ENCODE data around the gene TAF11L4. TPM values are rescaled to one million over a fixed set of nuclear protein-coding genes. Genes with fewer than 3 reads are reported as not detected.

Gene TAF11L4
- not detected for total RNA-seq

DNA sequence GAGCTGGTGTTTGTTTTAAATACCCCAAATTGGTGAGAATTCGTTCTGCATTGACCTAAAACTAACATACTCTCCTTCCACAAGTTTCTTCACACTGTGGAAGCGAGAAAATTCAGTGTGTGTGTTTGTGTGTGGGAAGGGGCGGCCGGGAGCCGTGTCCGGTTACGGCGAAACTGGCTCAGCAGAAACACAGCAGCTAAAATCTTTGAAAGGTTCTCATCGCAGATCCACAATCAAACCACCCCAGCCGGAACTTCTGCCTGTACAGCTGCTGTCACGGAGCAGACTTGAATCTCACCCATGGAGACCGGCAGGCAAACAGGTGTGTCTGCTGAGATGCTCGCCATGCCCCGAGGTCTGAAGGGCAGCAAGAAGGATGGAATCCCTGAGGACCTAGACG lies at the start of gene TAF11L4:
Gene TAF11L4 (plus strand): TSS at position 301 of the 400 bp plus-strand sequence.

DNA sequence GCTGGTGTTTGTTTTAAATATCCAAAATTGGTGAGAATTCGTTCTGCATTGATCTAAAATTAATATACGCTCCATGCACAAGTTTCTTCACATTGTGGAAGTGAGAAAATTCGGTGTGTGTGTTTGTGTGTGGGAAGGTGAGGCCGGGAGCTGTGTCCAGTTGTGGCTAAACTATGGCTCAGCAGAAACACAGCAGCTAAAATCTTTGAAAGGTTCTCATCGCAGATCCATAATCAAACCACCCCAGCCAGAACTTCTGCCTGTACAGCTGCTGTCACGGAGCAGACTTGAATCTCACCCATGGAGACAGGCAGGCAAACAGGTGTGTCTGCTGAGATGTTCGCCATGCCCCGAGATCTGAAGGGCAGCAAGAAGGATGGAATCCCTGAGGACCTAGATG lies 23.7 kb upstream of the TAF11L4 start, which contains the start of gene TAF11L2:
Gene TAF11L2 (plus strand): TSS at position 301 of the 400 bp plus-strand sequence.

DNA sequence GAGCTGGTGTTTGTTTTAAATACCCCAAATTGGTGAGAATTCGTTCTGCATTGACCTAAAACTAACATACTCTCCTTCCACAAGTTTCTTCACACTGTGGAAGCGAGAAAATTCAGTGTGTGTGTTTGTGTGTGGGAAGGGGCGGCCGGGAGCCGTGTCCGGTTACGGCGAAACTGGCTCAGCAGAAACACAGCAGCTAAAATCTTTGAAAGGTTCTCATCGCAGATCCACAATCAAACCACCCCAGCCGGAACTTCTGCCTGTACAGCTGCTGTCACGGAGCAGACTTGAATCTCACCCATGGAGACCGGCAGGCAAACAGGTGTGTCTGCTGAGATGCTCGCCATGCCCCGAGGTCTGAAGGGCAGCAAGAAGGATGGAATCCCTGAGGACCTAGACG lies 3.5 kb upstream of the TAF11L4 start, which contains the start of gene TAF11L3:
Gene TAF11L3 (plus strand): TSS at position 301 of the 400 bp plus-strand sequence.

DNA sequence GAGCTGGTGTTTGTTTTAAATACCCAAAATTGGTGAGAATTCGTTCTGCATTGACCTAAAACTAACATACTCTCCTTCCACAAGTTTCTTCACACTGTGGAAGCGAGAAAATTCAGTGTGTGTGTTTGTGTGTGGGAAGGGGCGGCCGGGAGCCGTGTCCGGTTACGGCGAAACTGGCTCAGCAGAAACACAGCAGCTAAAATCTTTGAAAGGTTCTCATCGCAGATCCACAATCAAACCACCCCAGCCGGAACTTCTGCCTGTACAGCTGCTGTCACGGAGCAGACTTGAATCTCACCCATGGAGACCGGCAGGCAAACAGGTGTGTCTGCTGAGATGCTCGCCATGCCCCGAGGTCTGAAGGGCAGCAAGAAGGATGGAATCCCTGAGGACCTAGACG lies 3.3 kb downstream of the TAF11L4 start, which contains the start of gene TAF11L5:
Gene TAF11L5 (plus strand): TSS at position 301 of the 400 bp plus-strand sequence.

DNA sequence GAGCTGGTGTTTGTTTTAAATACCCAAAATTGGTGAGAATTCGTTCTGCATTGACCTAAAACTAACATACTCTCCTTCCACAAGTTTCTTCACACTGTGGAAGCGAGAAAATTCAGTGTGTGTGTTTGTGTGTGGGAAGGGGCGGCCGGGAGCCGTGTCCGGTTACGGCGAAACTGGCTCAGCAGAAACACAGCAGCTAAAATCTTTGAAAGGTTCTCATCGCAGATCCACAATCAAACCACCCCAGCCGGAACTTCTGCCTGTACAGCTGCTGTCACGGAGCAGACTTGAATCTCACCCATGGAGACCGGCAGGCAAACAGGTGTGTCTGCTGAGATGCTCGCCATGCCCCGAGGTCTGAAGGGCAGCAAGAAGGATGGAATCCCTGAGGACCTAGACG lies 6.8 kb downstream of the TAF11L4 start, which contains the start of gene TAF11L6:
Gene TAF11L6 (plus strand): TSS at position 301 of the 400 bp plus-strand sequence.

Small RNAs within 50 kb of the gene (small RNA-seq; reads per million reads assigned to genes)
- 0 reads per million in 2 donors for gene AC106774.3

Other genes with a start within 250 kb of the TAF11L4 start
- not detected for gene TAF11L2, start 23.6 kb upstream of the TAF11L4 start, total RNA-seq
- not detected for gene TAF11L3, start 3.4 kb upstream of the TAF11L4 start, total RNA-seq
- gene TAF11L5, start 3.4 kb downstream of the TAF11L4 start, total RNA-seq: not detected
- not detected for gene TAF11L6, start 6.9 kb downstream of the TAF11L4 start, total RNA-seq
- gene TAF11L7, start 64.0 kb downstream of the TAF11L4 start, total RNA-seq: not detected
- not detected for gene TAF11L8, start 69.2 kb downstream of the TAF11L4 start, total RNA-seq
- not detected for gene TAF11L9, start 72.6 kb downstream of the TAF11L4 start, total RNA-seq
- gene TAF11L10, start 76.0 kb downstream of the TAF11L4 start, total RNA-seq: not detected
- not detected for gene TAF11L11, start 82.4 kb downstream of the TAF11L4 start, total RNA-seq
- gene TAF11L12, start 88.6 kb downstream of the TAF11L4 start, total RNA-seq: not detected
- not detected for gene TAF11L13, start 110.3 kb downstream of the TAF11L4 start, total RNA-seq
- gene TAF11L14, start 112.7 kb downstream of the TAF11L4 start, total RNA-seq: not detected

All from melanocyte of skin (primary cell).